A549 (cell line): ENCODE data around the gene IGFBP4. TPM values are rescaled to one million over a fixed set of nuclear protein-coding genes. Genes with fewer than 3 reads are reported as not detected.

Experiments used
- ATAC-seq, 2 experiments: fragments of 200-7000 bp in 1 of 2; fragments of >200 bp in 1 of 2; cut with Nextera tagmentation in 1 of 2; cut with Tn5 transposase in 1 of 2; 3 replicates each; pipeline versions ENCODE4 v1.8.0 to v1.9.1; 2018 to 2020; ENCODE audit warnings: mild to moderate bottlenecking in 1 of 2, moderate library complexity in 1 of 2
- CTCF ChIA-PET: fragments of 300-600 bp; sonication (Branson Sonifier 250); formaldehyde crosslinking; extraction: SDS; loops from one replicate; lab custom pipeline; 2021; ENCODE audit warnings: antibody characterized with exemption, inconsistent platforms; lab: Yijun Ruan, JAX
- POLR2A ChIA-PET: fragments of 350-600 bp; formaldehyde crosslinking; extraction: SDS; loops from one replicate; lab custom pipeline; 2021; ENCODE audit warnings: antibody characterized with exemption, inconsistent platforms; lab: Yijun Ruan, JAX
- DNase-seq, 2 experiments: peaks; one replicate each; pipeline versions ENCODE4 v3.0.0 to v3.0.0-alpha.2; 2011 to 2016; ENCODE audit warnings: low read depth in 1 of 2, low spot score in 1 of 2
- FAIRE-seq: peaks from 2 replicates; lab custom pipeline; 2011; peaks lifted over from hg19 to GRCh38; lab: Jason Lieb, UNC
- H3K27ac ChIP-seq, 2 experiments: fragments of >200 bp; sonication (Bioruptor Twin); formaldehyde crosslinking; 3 replicates each; pipeline ENCODE4 v1.5.1; 2016 to 2017
- H3K4me1 ChIP-seq: fragments of >200 bp; sonication (Bioruptor Twin); formaldehyde crosslinking; 3 replicates; pipeline ENCODE4 v1.6.1; 2016
- H3K4me2 ChIP-seq: fragments of >200 bp; sonication (Bioruptor Twin); formaldehyde crosslinking; 3 replicates; pipeline ENCODE4 v1.6.1; 2016
- H3K4me3 ChIP-seq: fragments of >200 bp; sonication (Bioruptor Twin); formaldehyde crosslinking; 3 replicates; pipeline ENCODE4 v1.5.1; 2016
- H3K9me3 ChIP-seq: fragments of >200 bp; sonication (Bioruptor Twin); formaldehyde crosslinking; 3 replicates; pipeline ENCODE4 v1.6.1; 2016
- CBX8 ChIP-seq: fragments of 200-600 bp; sonication (generic); IDR thresholded peaks from 2 replicates; pipeline ENCODE4 v1.6.1; 2016
- CEBPB ChIP-seq, 2 experiments: fragments of >200 bp in 1 of 2; sonication (Bioruptor Twin) in 1 of 2; formaldehyde crosslinking in 1 of 2; IDR thresholded peaks; 2 replicates each; pipeline ENCODE4 v1.6.1; 2012 to 2016
- CHD2 ChIP-seq: fragments of 150-350 bp; IDR thresholded peaks from 2 replicates; pipeline ENCODE4 v1.6.1; 2014; ENCODE audit warnings: low read length; ENCODE audit not compliant: partially characterized antibody
- CHD4 ChIP-seq: fragments of 200-600 bp; sonication (generic); IDR thresholded peaks from 2 replicates; pipeline ENCODE4 v1.6.1; 2016; ENCODE audit warnings: antibody characterized with exemption, mild to moderate bottlenecking, borderline replicate concordance
- CTCF ChIP-seq: fragments of >200 bp; sonication (Bioruptor Twin); formaldehyde crosslinking; IDR thresholded peaks from 3 replicates; pipeline ENCODE4 v1.5.1; 2016
- E2F6 ChIP-seq: IDR thresholded peaks from 2 replicates; pipeline ENCODE4 v1.6.1; 2012; ENCODE audit warnings: low read depth, borderline replicate concordance
- EHMT2 ChIP-seq: fragments of 200-600 bp; sonication (generic); IDR thresholded peaks from 2 replicates; pipeline ENCODE4 v1.6.1; 2016; ENCODE audit warnings: antibody characterized with exemption, low read depth, mild to moderate bottlenecking, moderate library complexity
- EP300 ChIP-seq, 2 experiments: fragments of >200 bp; sonication (Bioruptor Twin); formaldehyde crosslinking; IDR thresholded peaks; 2 replicates in 1 of 2; 3 replicates in 1 of 2; pipeline ENCODE4 v1.6.1; 2016 to 2017
- FOSL2 ChIP-seq, 2 experiments: fragments of 450-650 bp in 1 of 2; fragments of >200 bp in 1 of 2; sonication (Bioruptor Twin) in 1 of 2; formaldehyde crosslinking; IDR thresholded peaks; 2 replicates each; pipeline versions ENCODE4 v1.5.0 to v1.6.1; 2016 to 2020; ENCODE audit warnings: mild to moderate bottlenecking in 1 of 2, moderate library complexity in 1 of 2
- FOXS1 ChIP-seq: fragments of 250-450 bp; sonication (Bioruptor Pico); IDR thresholded peaks from 2 replicates; pipeline ENCODE4 v1.5.0; 2020; ENCODE audit warnings: mild to moderate bottlenecking, moderate library complexity
- GATA3 ChIP-seq: IDR thresholded peaks from 2 replicates; pipeline ENCODE4 v1.6.1; 2012; ENCODE audit warnings: borderline replicate concordance
- HDAC2 ChIP-seq: fragments of 200-600 bp; sonication (generic); IDR thresholded peaks from 2 replicates; pipeline ENCODE4 v1.6.1; 2016
- HES2 ChIP-seq: fragments of >200 bp; sonication (Bioruptor Twin); formaldehyde crosslinking; IDR thresholded peaks from 2 replicates; pipeline ENCODE4 v1.6.1; 2016
- HEYL ChIP-seq: fragments of 250-450 bp; sonication (Bioruptor Pico); IDR thresholded peaks from 2 replicates; pipeline ENCODE4 v1.8.0; 2021; ENCODE audit warnings: mild to moderate bottlenecking, moderate library complexity
- HOXB5 ChIP-seq: fragments of 250-450 bp; sonication (Bioruptor Pico); IDR thresholded peaks from 2 replicates; pipeline ENCODE4 v1.5.0; 2020; ENCODE audit warnings: mild to moderate bottlenecking, moderate library complexity
- JUN ChIP-seq, 2 experiments: fragments of >200 bp; sonication (Bioruptor Twin); formaldehyde crosslinking; IDR thresholded peaks; 2 replicates in 1 of 2; 3 replicates in 1 of 2; pipeline ENCODE4 v1.6.1; 2016 to 2017
- MAFK ChIP-seq: fragments of 450-650 bp; IDR thresholded peaks from 2 replicates; pipeline ENCODE4 v1.6.1; 2014; ENCODE audit not compliant: partially characterized antibody
- NFE2L2 ChIP-seq: fragments of 150-350 bp; conservative IDR thresholded peaks from 2 replicates; pipeline ENCODE4 v1.6.1; 2014; ENCODE audit warnings: low read length
- NPAS2 ChIP-seq: fragments of 250-450 bp; sonication (Bioruptor Pico); IDR thresholded peaks from 2 replicates; pipeline ENCODE4 v1.8.0; 2022; ENCODE audit warnings: mild to moderate bottlenecking, moderate library complexity, borderline replicate concordance
- NR3C1 ChIP-seq: fragments of >200 bp; sonication (Bioruptor Twin); formaldehyde crosslinking; IDR thresholded peaks from 3 replicates; pipeline ENCODE4 v1.6.1; 2017
- PHF8 ChIP-seq: fragments of 200-600 bp; sonication (generic); IDR thresholded peaks from 2 replicates; pipeline ENCODE4 v1.6.1; 2016; ENCODE audit warnings: low read depth, mild to moderate bottlenecking, antibody characterized with exemption, moderate library complexity, borderline replicate concordance
- RCOR1 ChIP-seq: fragments of 150-350 bp; IDR thresholded peaks from 2 replicates; pipeline ENCODE4 v1.6.1; 2014; ENCODE audit warnings: antibody characterized with exemption, low read length, low read depth
- REST ChIP-seq: fragments of 200-600 bp; sonication (generic); IDR thresholded peaks from 2 replicates; pipeline ENCODE4 v1.6.1; 2016; ENCODE audit warnings: antibody characterized with exemption, mild to moderate bottlenecking, moderate library complexity
- SMC3 ChIP-seq: fragments of >200 bp; sonication (Bioruptor Twin); formaldehyde crosslinking; IDR thresholded peaks from 3 replicates; pipeline ENCODE4 v1.6.1; 2018; ENCODE audit warnings: inconsistent platforms
- SREBF2 ChIP-seq: fragments of 450-650 bp; IDR thresholded peaks from 2 replicates; pipeline ENCODE4 v1.6.1; 2014; ENCODE audit warnings: mild to moderate bottlenecking, moderate library complexity
- TFCP2L1 ChIP-seq: fragments of 250-450 bp; sonication (Bioruptor Pico); IDR thresholded peaks from 2 replicates; pipeline ENCODE4 v1.5.0; 2021; ENCODE audit warnings: mild to moderate bottlenecking
- ZC3H11A ChIP-seq: fragments of 450-650 bp; IDR thresholded peaks from 2 replicates; pipeline ENCODE4 v1.6.1; 2014; ENCODE audit warnings: antibody characterized with exemption, mild to moderate bottlenecking
- WGBS: methylation state at CpG from one replicate; pipeline ENCODE4 v1.1.6; 2017; ENCODE audit errors: missing lambda C conversion rate; 5-methylcytosine and 5-hydroxymethylcytosine counted together
- polyA plus RNA-seq, 4 experiments: library from polyadenylated mRNA; depleted of rRNA in 3 of 4; stranded (reverse); fragments of >200 nt; fragmentation: RNase III in 1 of 4; extraction: RNeasy Plus Mini Kit Qiagen cat#74134 plus additional on column Dnase treatment in 1 of 4; gene quantifications; 2 replicates in 3 of 4; 3 replicates in 1 of 4; pipeline ENCODE4 v1.2.3, GENCODE V29; 2011 to 2017

Gene IGFBP4
- polyA plus RNA-seq, 2 of the 4 experiments (the other 2 are of a cell fraction) = 1,080 to 1,829 TPM

- ChIA-PET CTCF (interaction anchor here (1.1 to 15.1 kb wide), 18 partner anchors 9 to 147 kb away, joined by 3 to 284 read pairs (median 8); partner anchors contain the start of genes GJD3 and IGFBP4), POLR2A (interaction anchor here (1.0 kb wide), 1 partner anchor 126 kb away, joined by 3 read pairs; no protein-coding TSS in a partner anchor)
- ATAC-seq = no peak
- Histone ChIP-seq H3K4me1 (peaks cover 38% of the 10 kb centered on the region), H3K4me2 (peak overlapping the region; percentile 85), H3K27ac (peak overlapping the region; percentile 79 to 92), H3K4me3 (peak overlapping the region; percentile 68), H3K9me3 (no peaks in the 10 kb centered on the region)
- TF ChIP-seq CBX8 = no peak
- TF ChIP-seq GATA3 = 0 out of 2 replicates have a peak, but pooled peaks have one; percentile 13
- no peak for TF ChIP-seq CHD4
- peak; percentile 60 for TF ChIP-seq MAFK
- TF ChIP-seq HES2 = no peak
- no peak for TF ChIP-seq EP300 (IDR thresholded peaks at IDR 0.05)
- TF ChIP-seq HEYL (CRISPR knock-in tag) = no peak
- 22% methylated on average over 3 of the region's 3 CpGs for WGBS
- no peak for DNase-seq
- peak; percentile 61 for FAIRE-seq
Observed at GRCh38 chr17:40416671-40417070, 26.6 kb upstream of the IGFBP4 start.

GRCh38 chr17:40417258-40417608 is 26.0 kb upstream of the IGFBP4 start:
- peak; percentile 11; the same call in 1 of the 3 replicates for TF ChIP-seq SMC3
- peak; percentile 37; the same call in 1 of the 2 replicates for TF ChIP-seq PHF8
- TF ChIP-seq E2F6 = no peak
- no peak for TF ChIP-seq REST
- TF ChIP-seq, all 56 proteins: peak for 2
- FAIRE-seq = no peak
- Histone ChIP-seq H3K4me3 (peak overlapping the region; percentile 68), H3K4me2 (peak overlapping the region; percentile 85), H3K4me1 (peaks cover 38% of the 10 kb centered on the region), H3K9me3 (no peaks in the 10 kb centered on the region), H3K27ac (peak overlapping the region; percentile 79 to 92)
- peak; percentile 60 to 65 for ATAC-seq
- CTCF ChIA-PET = interaction anchor here (0.9 to 15.1 kb wide), 21 partner anchors 9 to 146 kb away, joined by 3 to 284 read pairs (median 7); partner anchors contain the start of genes GJD3 and IGFBP4
- DNase-seq = peak in 1 of 2 experiments; percentile 58
- 0% methylated on average over 21 of the region's 21 CpGs for WGBS
- POLR2A ChIA-PET = interaction anchor here (0.6 to 2.0 kb wide), 14 partner anchors 16 to 1271 kb away, joined by 3 to 14 read pairs (median 4); no protein-coding TSS in a partner anchor

- POLR2A ChIA-PET = interaction anchor here (0.6 to 2.0 kb wide), 17 partner anchors 17 to 1270 kb away, joined by 3 to 14 read pairs (median 4); no protein-coding TSS in a partner anchor
- no peak for TF ChIP-seq HDAC2
- TF ChIP-seq RCOR1 = no peak
- no peak for TF ChIP-seq TFCP2L1
- TF ChIP-seq EP300 (IDR thresholded peaks at IDR 0.05) = no peak
- TF ChIP-seq ZC3H11A = no peak
- TF ChIP-seq JUN (IDR thresholded peaks at IDR 0.05) = peak in 1 of 2 experiments; percentile 85; a peak in 4 of 5 replicates
- TF ChIP-seq SREBF2 = peak; percentile 26; the same call in 1 of the 2 replicates
- TF ChIP-seq CHD2 = peak; percentile 60
- TF ChIP-seq NPAS2 = no peak
- no peak for TF ChIP-seq CTCF
- TF ChIP-seq FOXS1 = no peak
- TF ChIP-seq NFE2L2 = no peak
- TF ChIP-seq FOSL2 (IDR thresholded peaks at IDR 0.05) = no peak
- no peak for TF ChIP-seq FOSL2 (CRISPR knock-in tag; IDR thresholded peaks at IDR 0.05)
- no peak for TF ChIP-seq HOXB5 (CRISPR knock-in tag)
- TF ChIP-seq NR3C1 = no peak
- TF ChIP-seq CEBPB (IDR thresholded peaks at IDR 0.05) = no peak
- TF ChIP-seq EHMT2 = no peak
Observed at GRCh38 chr17:40417609-40418427, 25.4 kb upstream of the IGFBP4 start, which contains the start of gene TOP2A. Gene TOP2A (minus strand): TSS chr17:40417896. CDS start chr17:40417791, 105 bp downstream.

More at GRCh38 chr17:40417609-40418427, 25.4 kb upstream of the IGFBP4 start, which contains the start of gene TOP2A:
- Histone ChIP-seq H3K9me3 (no peaks in the 10 kb centered on the region), H3K27ac (peak within 1 kb of the TSS; percentile 79 to 92), H3K4me1 (peaks cover 39% of the 10 kb centered on the region), H3K4me3 (peak within 1 kb of the TSS; percentile 68), H3K4me2 (peak within 1 kb of the TSS; percentile 85)
- WGBS = 2% methylated on average over 46 of the region's 49 CpGs
- peak; percentile 95 to 96 for ATAC-seq
- CTCF ChIA-PET = interaction anchor here (0.6 to 15.1 kb wide), 26 partner anchors 9 to 375 kb away, joined by 3 to 284 read pairs (median 6); partner anchors contain the start of genes GJD3 and IGFBP4
- peak; percentile 95 for FAIRE-seq
- DNase-seq = peak; percentile 100
